Stimulated activated CD8-positive, alpha-beta memory T cell treated with anti-CD3 and anti-CD28 coated beads, Interleukin-4, amount 100 ng/mL, for 1 hour (primary cell): ENCODE results near the gene MKLN1.

Experiments
- DNase-seq, 2 donors: peaks; one replicate each; pipeline ENCODE4 v3.0.0-alpha.2; 2020; ENCODE audit warnings: low read depth in 2 of 2, low spot score in 1 of 2

Gene MKLN1

GRCh38 chr7:131346885-131347592 lies 19.4 kb downstream of the MKLN1 start:
- DNase-seq, result no peak

GRCh38 chr7:131352032-131352431 lies 24.4 kb downstream of the MKLN1 start:
- no peak for DNase-seq

GRCh38 chr7:131354390-131354789 lies 26.7 kb downstream of the MKLN1 start:
- DNase-seq, result no peak

GRCh38 chr7:131355917-131356777 lies 28.5 kb downstream of the MKLN1 start:
- DNase-seq, result no peak

GRCh38 chr7:131357282-131357880 lies 29.7 kb downstream of the MKLN1 start:
- no peak for DNase-seq

- DNase-seq, result no peak
These were observed 31.0 kb downstream of the MKLN1 start for GRCh38 chr7:131358636-131359035.

GRCh38 chr7:131359136-131359776 lies 31.6 kb downstream of the MKLN1 start:
- no peak for DNase-seq

- DNase-seq, result no peak
These were observed 36.0 kb downstream of the MKLN1 start for GRCh38 chr7:131363719-131364118.

- no peak for DNase-seq
These were observed 37.2 kb downstream of the MKLN1 start for GRCh38 chr7:131364767-131365344.

- DNase-seq, result no peak
These were observed 38.2 kb downstream of the MKLN1 start for GRCh38 chr7:131365838-131366237.

- DNase-seq, result no peak
These were observed 41.7 kb downstream of the MKLN1 start for GRCh38 chr7:131369354-131369753.

GRCh38 chr7:131370523-131370968 lies 42.9 kb downstream of the MKLN1 start:
- DNase-seq, result peak in 1 of 2 donors; percentile 5

GRCh38 chr7:131371411-131371810 lies 43.7 kb downstream of the MKLN1 start:
- DNase-seq, result no peak

GRCh38 chr7:131372554-131372953 lies 44.9 kb downstream of the MKLN1 start:
- no peak for DNase-seq

GRCh38 chr7:131374821-131375220 lies 47.1 kb downstream of the MKLN1 start:
- no peak for DNase-seq

GRCh38 chr7:131381069-131381838 lies 53.6 kb downstream of the MKLN1 start:
- DNase-seq, result no peak

- no peak for DNase-seq
These were observed 56.0 kb downstream of the MKLN1 start for GRCh38 chr7:131383417-131384285.

GRCh38 chr7:131384286-131384635 lies 56.6 kb downstream of the MKLN1 start:
- no peak for DNase-seq

- DNase-seq, result no peak
These were observed 57.4 kb downstream of the MKLN1 start for GRCh38 chr7:131385039-131385605.
